H9 (cell line): ENCODE data around the gene RPL29. TPM values are rescaled to one million over a fixed set of nuclear protein-coding genes. Genes with fewer than 3 reads are reported as not detected.

Experiments
- DNase-seq: peaks from one replicate; pipeline ENCODE4 v3.0.0-alpha.2; 2017
- H2AFZ ChIP-seq: one replicate; pipeline ENCODE4 v1.6.1; 2013; ENCODE audit warnings: mild to moderate bottlenecking, low read length, control low read depth, moderate library complexity
- H2AK5ac ChIP-seq: 2 replicates; pipeline ENCODE4 v1.6.1; 2013; ENCODE audit warnings: low read length, control low read depth, mixed read lengths; ENCODE audit not compliant: insufficient read length
- H2BK120ac ChIP-seq: one replicate; pipeline ENCODE4 v1.6.1; 2013; ENCODE audit warnings: low read depth, mild to moderate bottlenecking, low read length, control low read depth, inconsistent platforms; ENCODE audit not compliant: poor library complexity, severe bottlenecking
- H2BK12ac ChIP-seq: 2 replicates; pipeline ENCODE4 v1.6.1; 2013; ENCODE audit warnings: low read length, control low read depth, mixed read lengths, low read depth; ENCODE audit not compliant: insufficient read length
- H2BK15ac ChIP-seq: 2 replicates; pipeline ENCODE4 v1.6.1; 2013; ENCODE audit warnings: low read depth, low read length, control low read depth
- H2BK20ac ChIP-seq: one replicate; pipeline ENCODE4 v1.6.1; 2013; ENCODE audit warnings: low read depth, mild to moderate bottlenecking, low read length, control low read depth, inconsistent platforms; ENCODE audit not compliant: poor library complexity, severe bottlenecking
- H2BK5ac ChIP-seq: 2 replicates; pipeline ENCODE4 v1.6.1; 2013; ENCODE audit warnings: low read length, control low read depth, mixed read lengths; ENCODE audit not compliant: insufficient read length
- H3K14ac ChIP-seq: 2 replicates; pipeline ENCODE4 v1.6.1; 2013; ENCODE audit warnings: low read length, control low read depth; ENCODE audit not compliant: insufficient read depth
- H3K18ac ChIP-seq: 2 replicates; pipeline ENCODE4 v1.6.1; 2013; ENCODE audit warnings: low read depth, mild to moderate bottlenecking, mixed read lengths, low read length, control low read depth; ENCODE audit not compliant: insufficient read length
- H3K23ac ChIP-seq: 2 replicates; pipeline ENCODE4 v1.6.1; 2013; ENCODE audit warnings: low read length, control low read depth, mixed read lengths, low read depth; ENCODE audit not compliant: insufficient read length
- H3K23me2 ChIP-seq: 2 replicates; pipeline ENCODE4 v1.6.1; 2013; ENCODE audit warnings: low read depth, mild to moderate bottlenecking, mixed read lengths, low read length, control low read depth; ENCODE audit not compliant: insufficient read length, poor library complexity, severe bottlenecking
- H3K27ac ChIP-seq: 2 replicates; pipeline ENCODE4 v1.5.1; 2013; ENCODE audit warnings: low read length, control low read depth, mixed read lengths, low read depth; ENCODE audit not compliant: insufficient read length
- H3K27me3 ChIP-seq: 2 replicates; pipeline ENCODE4 v1.6.1; 2013; ENCODE audit warnings: low read length, control low read depth, inconsistent platforms; ENCODE audit not compliant: insufficient read depth
- H3K4ac ChIP-seq: 2 replicates; pipeline ENCODE4 v1.6.1; 2013; ENCODE audit warnings: low read depth, mild to moderate bottlenecking, control low read depth, inconsistent platforms, low read length, moderate library complexity
- H3K4me1 ChIP-seq: 2 replicates; pipeline ENCODE4 v1.6.1; 2013; ENCODE audit warnings: low read length, control low read depth, inconsistent platforms; ENCODE audit not compliant: insufficient read depth
- H3K4me2 ChIP-seq: 2 replicates; pipeline ENCODE4 v1.6.1; 2013; ENCODE audit warnings: low read length, control low read depth, mixed read lengths; ENCODE audit not compliant: insufficient read length, insufficient read depth
- H3K56ac ChIP-seq: 2 replicates; pipeline ENCODE4 v1.6.1; 2013; ENCODE audit warnings: low read depth, mild to moderate bottlenecking, mixed read lengths, low read length, control low read depth; ENCODE audit not compliant: insufficient read length
- H3K79me1 ChIP-seq: 2 replicates; pipeline ENCODE4 v1.6.1; 2013; ENCODE audit warnings: low read depth, mild to moderate bottlenecking, moderate library complexity, low read length, control low read depth, inconsistent platforms; ENCODE audit not compliant: insufficient read depth, poor library complexity, severe bottlenecking
- H3K79me2 ChIP-seq: 2 replicates; pipeline ENCODE4 v1.6.1; 2013; ENCODE audit warnings: low read length, control low read depth, inconsistent platforms; ENCODE audit not compliant: insufficient read depth
- H3K9ac ChIP-seq: 2 replicates; pipeline ENCODE4 v1.6.1; 2013; ENCODE audit warnings: low read length, control low read depth, mixed read lengths; ENCODE audit not compliant: insufficient read length; ENCODE audit errors: extremely low read depth
- H3K9me3 ChIP-seq: one replicate; pipeline ENCODE4 v1.6.1; 2013; ENCODE audit warnings: low read depth, low read length, inconsistent platforms; ENCODE audit not compliant: control insufficient read depth
- H3T11ph ChIP-seq: one replicate; pipeline ENCODE4 v1.6.1; 2013; ENCODE audit warnings: mild to moderate bottlenecking, low read length, control low read depth, inconsistent platforms
- H4K20me1 ChIP-seq: one replicate; pipeline ENCODE4 v1.6.1; 2013; ENCODE audit not compliant: control insufficient read depth, insufficient read length, insufficient read depth
- H4K5ac ChIP-seq: 2 replicates; pipeline ENCODE4 v1.6.1; 2013; ENCODE audit warnings: low read depth, mild to moderate bottlenecking, mixed read lengths, low read length, control low read depth; ENCODE audit not compliant: insufficient read length
- H4K8ac ChIP-seq: replicated peaks from 2 replicates; pipeline ENCODE4 v1.6.1; 2013; ENCODE audit warnings: low read length, control low read depth, mixed read lengths, low read depth; ENCODE audit not compliant: insufficient read length
- H4K91ac ChIP-seq: 2 replicates; pipeline ENCODE4 v1.6.1; 2013; ENCODE audit warnings: low read depth, mild to moderate bottlenecking, moderate library complexity, mixed read lengths, low read length, control low read depth; ENCODE audit not compliant: insufficient read length
- H3K27ac Mint-ChIP-seq, 3 experiments: 2 replicates in 2 of 3; 3 replicates in 1 of 3; pipeline ENCODE4 v1.8.0; 2020 to 2021; ENCODE audit warnings: mixed read lengths in 3 of 3, mild to moderate bottlenecking in 1 of 3, moderate library complexity in 1 of 3
- H3K27me3 Mint-ChIP-seq: 2 replicates; pipeline ENCODE4 v1.8.0; 2021; ENCODE audit warnings: low read depth, mild to moderate bottlenecking, moderate library complexity, mixed read lengths
- H3K36me3 Mint-ChIP-seq, 3 experiments: 2 replicates in 2 of 3; 3 replicates in 1 of 3; pipeline ENCODE4 v1.8.0; 2020 to 2021; ENCODE audit warnings: low read depth in 3 of 3, mixed read lengths in 3 of 3; ENCODE audit not compliant: insufficient read depth in 1 of 3
- H3K4me1 Mint-ChIP-seq, 2 experiments: 2 replicates each; pipeline ENCODE4 v1.8.0; 2020; ENCODE audit warnings: mixed read lengths in 2 of 2
- H3K4me3 Mint-ChIP-seq, 2 experiments: 2 replicates in 1 of 2; 3 replicates in 1 of 2; pipeline ENCODE4 v1.8.0; 2020 to 2021; ENCODE audit warnings: mild to moderate bottlenecking in 2 of 2, mixed read lengths in 2 of 2, moderate library complexity in 1 of 2
- H3K9me3 Mint-ChIP-seq, 2 experiments: 2 replicates in 1 of 2; 3 replicates in 1 of 2; pipeline ENCODE4 v1.8.0; 2020; ENCODE audit warnings: mild to moderate bottlenecking in 2 of 2, mixed read lengths in 2 of 2, moderate library complexity in 1 of 2
- CTCF ChIP-seq: fragments of 200-600 bp; sonication (generic); conservative IDR thresholded peaks from 3 replicates; pipeline ENCODE4 v1.8.0; 2021; ENCODE audit warnings: antibody characterized with exemption, mild to moderate bottlenecking
- WGBS: extraction: QIAGEN DNeasy Blood & Tissue Kit; methylation state at CpG from one replicate; pipeline ENCODE4 v1.1.7; 2013; ENCODE audit warnings: missing lambda C conversion rate, low lambda C conversion rate, mixed read lengths; ENCODE audit not compliant: insufficient read length; ENCODE audit errors: extremely low coverage; 5-methylcytosine and 5-hydroxymethylcytosine counted together
- long read RNA-seq: library from polyadenylated mRNA; unstranded; transcript quantifications from one replicate; pipeline ENCODE4 v2.0.0, GENCODE V29; 2020
- total RNA-seq: library from RNA; stranded (reverse); gene quantifications from 2 replicates; pipeline ENCODE4 v1.2.1, GENCODE V29; 2021

Gene RPL29
- 1,592 and 1,656 TPM in 2 replicates for total RNA-seq
- long read RNA-seq, transcript RPL29-209 (4 exons, 713 nt) = minor isoform, 9 of 568 reads
- long read RNA-seq, transcript RPL29-206 (3 exons, 880 nt) = minor isoform, 17 of 568 reads
- long read RNA-seq, transcript RPL29-201 (4 exons, 723 nt) = major isoform, 486 of 568 reads
- long read RNA-seq, partial matches to known transcripts = 46 of 568 reads
- long read RNA-seq, other reads (novel, unspliced or antisense) = 4 of 568 reads

DNA sequence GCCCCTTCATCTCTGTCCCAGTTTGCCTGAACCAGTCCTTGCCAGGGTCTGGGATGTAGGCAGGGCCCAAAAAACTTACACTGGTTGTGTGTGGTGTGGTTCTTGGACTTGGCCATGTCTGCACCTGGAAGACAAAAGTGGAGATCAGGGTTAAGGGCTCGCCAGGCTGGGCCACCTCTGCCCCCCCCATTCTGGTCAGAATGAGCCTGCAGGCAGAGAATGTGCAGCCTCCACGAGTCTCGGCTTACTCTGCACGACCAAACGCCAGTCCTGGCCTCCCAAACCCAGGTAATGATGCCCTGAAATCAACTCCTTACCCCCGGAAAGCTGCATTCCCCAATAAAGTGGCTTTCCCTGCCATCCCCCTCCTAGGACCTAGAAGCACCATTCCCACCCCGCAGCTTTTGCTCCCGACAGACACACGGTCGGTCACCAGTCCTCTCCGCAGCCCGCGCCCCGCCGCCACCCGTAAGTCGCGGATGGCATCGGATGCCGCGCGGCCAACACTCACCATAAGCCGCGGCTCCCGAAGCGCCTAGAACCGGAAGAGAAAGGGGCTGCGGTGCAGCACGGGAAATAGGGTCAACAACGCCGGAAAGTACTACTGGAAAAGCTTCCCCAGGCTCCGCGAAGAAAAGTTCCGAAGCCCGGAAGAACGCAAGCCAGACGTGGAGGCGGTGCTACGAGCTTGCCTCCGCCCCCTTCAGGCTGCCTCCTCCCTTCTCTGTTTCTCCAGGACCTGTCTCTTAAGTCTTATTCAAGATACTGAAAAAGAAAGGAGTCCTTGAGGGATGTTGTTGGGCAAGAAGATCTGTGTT is at the start of gene RPL29:
RPL29 (minus strand) TSS at position 550 of the 818 bp plus-strand sequence; CDS start at position 116, 434 bp downstream.
- H3K18ac ChIP-seq = peak within 1 kb of the TSS; percentile 93
- H3K9me3 ChIP-seq = no peaks in the 10 kb centered on the region
- peaks cover 2% of the 10 kb centered on the region for H4K20me1 ChIP-seq
- no peaks in the 10 kb centered on the region; a peak in 1 of 5 replicates for H3K9me3 Mint-ChIP-seq
- H3K79me2 ChIP-seq = peaks cover 10% of the 10 kb centered on the region; the same call in 1 of the 2 replicates
- peak within 1 kb of the TSS; percentile 93 for H4K5ac ChIP-seq
- H2AK5ac ChIP-seq = peak within 1 kb of the TSS; percentile 79
- peak; percentile 94 for DNase-seq
- no peak within 1 kb of the TSS for H2BK20ac ChIP-seq
- peak within 1 kb of the TSS; percentile 95 for H4K91ac ChIP-seq
- no peak within 1 kb of the TSS for H2BK120ac ChIP-seq
- H3K27ac ChIP-seq = peak within 1 kb of the TSS; percentile 65
- peak within 1 kb of the TSS; percentile 92 for H3K4ac ChIP-seq
- peaks cover 4% of the 10 kb centered on the region for H3K27me3 Mint-ChIP-seq
- H3K36me3 Mint-ChIP-seq = peaks cover 40 to 47% (median 46%) of the 10 kb centered on the region in 3 experiments
- H3K4me2 ChIP-seq = peak within 1 kb of the TSS; percentile 82
- no CpG with 5 or more reads among the region's 40 CpGs for WGBS
- TF ChIP-seq CTCF = peak; percentile 21; the same call in 1 of the 3 replicates
- no peak within 1 kb of the TSS for H3K23ac ChIP-seq
- H3K27ac Mint-ChIP-seq = peak within 1 kb of the TSS; percentile 99 to 100 (median 100)
- H3K27me3 ChIP-seq = no peaks in the 10 kb centered on the region
- H3K14ac ChIP-seq = peak within 1 kb of the TSS; percentile 99
- peak within 1 kb of the TSS; percentile 100 for H4K8ac ChIP-seq
- H3K9ac ChIP-seq = peak within 1 kb of the TSS; percentile 100
- peak within 1 kb of the TSS; percentile 64 for H2BK5ac ChIP-seq
- H3K4me1 Mint-ChIP-seq = peaks cover 18 to 32% of the 10 kb centered on the region in 2 experiments
- H2AFZ ChIP-seq = no peak within 1 kb of the TSS
- no peak within 1 kb of the TSS for H2BK12ac ChIP-seq
- peaks cover 7% of the 10 kb centered on the region for H3K4me1 ChIP-seq
- H3K23me2 ChIP-seq = peaks cover 11% of the 10 kb centered on the region
- H3K4me3 Mint-ChIP-seq = peak within 1 kb of the TSS; percentile 100
- H3K79me1 ChIP-seq = peaks cover 7% of the 10 kb centered on the region
- H2BK15ac ChIP-seq = no peak within 1 kb of the TSS
- no peak within 1 kb of the TSS for H3T11ph ChIP-seq
- H3K56ac ChIP-seq = peak within 1 kb of the TSS; percentile 42
